GM18870 (cell line): ENCODE measurements around the gene CDKN1C.

ENCODE experiments used
- ATAC-seq: cut with Tn5 transposase; IDR thresholded peaks from one replicate; pipeline ENCODE4 v1.9.1; 2021; ENCODE audit warnings: moderate library complexity; ENCODE audit not compliant: unreplicated experiment

CDKN1C gene

GRCh38 chr11:2870460-2870859, 15.1 kb downstream of the CDKN1C start:
- no peak for ATAC-seq

GRCh38 chr11:2869561-2870427, 15.8 kb downstream of the CDKN1C start:
- no peak for ATAC-seq

DNA sequence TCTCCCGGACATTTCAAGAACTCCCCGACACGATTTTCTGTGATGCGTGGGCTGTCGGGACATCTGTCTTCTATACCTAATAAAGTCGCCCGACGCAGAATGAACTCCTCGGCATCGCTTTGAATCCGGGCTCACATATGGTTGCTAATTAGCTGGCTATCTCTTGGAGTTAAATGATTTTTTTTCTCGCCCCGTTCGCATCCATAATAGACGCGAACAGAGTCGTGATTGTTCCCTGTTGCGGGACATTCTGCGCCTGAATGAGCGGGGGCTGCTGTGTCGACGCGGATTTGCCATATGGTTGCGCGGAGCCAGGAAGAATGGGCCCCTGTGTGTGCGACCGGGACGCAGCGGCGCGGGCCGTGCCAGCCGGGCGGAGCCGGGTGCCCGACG, 16.4 kb downstream of the CDKN1C start:
- ATAC-seq, result no peak

DNA sequence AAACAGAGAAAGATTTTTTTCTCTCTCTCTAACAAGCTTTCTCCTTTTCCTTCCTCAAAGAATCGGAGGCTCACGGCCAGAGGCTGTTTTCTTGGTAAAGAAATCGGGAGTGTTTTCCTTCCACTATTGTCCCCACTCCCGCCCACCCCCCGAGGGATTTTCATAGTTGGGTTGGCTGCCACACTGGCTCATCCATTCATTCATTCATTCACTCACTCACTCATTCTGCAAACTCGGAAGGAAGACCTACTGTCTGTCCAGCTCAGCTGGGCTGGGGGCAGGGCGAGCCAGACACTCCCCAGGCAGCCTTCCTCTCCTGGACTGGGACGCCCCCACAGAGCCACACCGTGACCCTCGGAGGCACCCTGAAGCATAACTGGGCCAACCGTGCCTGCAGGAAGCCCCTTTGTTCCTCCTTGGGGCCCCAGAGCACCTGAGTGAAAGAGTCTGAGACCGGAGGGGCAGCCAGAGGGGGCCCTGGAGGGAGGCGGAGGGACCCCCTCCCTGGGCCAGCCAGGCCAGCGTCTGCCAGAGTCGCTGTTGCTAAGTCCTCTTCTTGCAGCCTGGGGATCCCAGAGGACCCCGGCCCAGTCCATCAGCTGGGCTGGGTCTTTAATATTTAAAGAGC, 17.0 kb downstream of the CDKN1C start:
- ATAC-seq, result no peak

DNA sequence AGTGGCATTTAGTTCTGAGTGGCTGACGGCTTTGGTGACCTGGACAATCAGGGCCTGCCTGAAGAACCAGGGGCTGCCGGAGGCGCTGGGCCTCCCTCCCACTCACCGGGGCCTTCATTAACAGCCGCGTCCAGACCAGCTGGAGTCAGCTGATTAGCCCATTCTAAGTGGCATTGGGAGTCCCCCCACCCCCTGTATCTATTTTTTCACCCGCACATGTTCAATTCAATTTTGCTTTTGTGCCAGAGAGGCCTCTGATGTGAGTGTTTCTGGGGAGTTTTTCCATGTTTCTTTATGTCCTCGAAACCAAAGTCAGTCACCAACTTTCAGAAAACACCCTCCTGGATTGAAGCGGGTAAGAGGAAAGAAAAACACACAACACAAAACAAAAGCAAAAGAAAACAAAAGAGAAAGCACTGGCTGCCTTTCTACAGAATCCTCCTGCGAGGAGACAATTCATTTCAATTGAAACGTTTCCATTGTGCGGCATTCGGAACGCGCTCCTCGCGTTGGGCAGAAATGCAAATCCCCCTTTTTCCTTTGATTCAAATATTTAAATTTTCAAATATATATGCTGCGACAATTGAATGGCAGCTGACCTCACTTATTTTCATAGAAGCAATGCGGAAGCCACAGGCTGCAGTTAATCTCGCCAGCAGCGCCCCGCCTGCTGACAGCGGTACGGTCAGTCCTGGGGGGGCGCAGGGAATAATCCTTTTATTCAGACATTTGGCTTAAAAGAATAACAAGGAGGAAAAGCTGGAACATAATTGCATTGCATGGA, 17.7 kb downstream of the CDKN1C start:
- ATAC-seq, result no peak

DNA sequence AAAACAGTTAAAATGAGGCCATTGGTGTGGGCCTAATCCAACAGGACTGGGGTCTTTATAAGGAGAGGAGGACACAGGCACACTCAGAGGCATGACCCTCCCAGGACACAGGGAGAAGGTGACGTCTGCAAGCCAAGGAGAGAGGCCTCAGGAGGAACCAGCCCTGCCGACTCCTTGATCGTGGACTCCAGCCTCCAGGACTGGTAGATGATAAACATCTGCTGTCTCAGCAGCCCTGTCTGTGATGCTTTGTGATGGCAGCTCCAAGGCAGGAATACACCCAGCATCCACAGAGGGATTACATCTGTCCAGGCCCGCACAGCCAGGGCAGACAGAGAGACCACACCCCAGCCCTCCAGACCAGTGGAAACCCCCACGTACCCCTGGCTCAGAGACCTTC, 18.4 kb downstream of the CDKN1C start:
- no peak for ATAC-seq

- no peak for ATAC-seq
These were observed 19.5 kb downstream of the CDKN1C start for GRCh38 chr11:2865922-2866577.

DNA sequence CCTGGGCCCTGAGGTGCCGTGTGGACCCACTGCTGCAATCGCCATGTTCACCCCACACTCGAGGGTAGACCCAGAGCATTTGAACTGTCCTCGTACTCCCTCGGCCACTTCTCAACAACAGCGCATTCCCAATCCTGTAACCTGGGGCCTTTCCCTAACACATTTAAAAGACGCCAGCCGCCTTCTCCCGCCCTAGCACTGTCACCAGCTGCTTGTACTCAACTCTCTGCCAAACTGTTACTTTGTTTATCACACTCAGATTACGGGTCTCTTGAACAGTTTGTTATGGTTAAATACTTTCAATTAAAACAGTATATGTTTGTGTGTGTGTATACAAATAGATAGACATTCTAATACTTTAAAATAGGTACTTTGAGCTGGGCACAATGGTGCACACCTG, 20.7 kb downstream of the CDKN1C start:
- no peak for ATAC-seq

GRCh38 chr11:2863276-2863618, 22.3 kb downstream of the CDKN1C start:
- ATAC-seq, result no peak

GRCh38 chr11:2862395-2863275, 22.9 kb downstream of the CDKN1C start:
- no peak for ATAC-seq

DNA sequence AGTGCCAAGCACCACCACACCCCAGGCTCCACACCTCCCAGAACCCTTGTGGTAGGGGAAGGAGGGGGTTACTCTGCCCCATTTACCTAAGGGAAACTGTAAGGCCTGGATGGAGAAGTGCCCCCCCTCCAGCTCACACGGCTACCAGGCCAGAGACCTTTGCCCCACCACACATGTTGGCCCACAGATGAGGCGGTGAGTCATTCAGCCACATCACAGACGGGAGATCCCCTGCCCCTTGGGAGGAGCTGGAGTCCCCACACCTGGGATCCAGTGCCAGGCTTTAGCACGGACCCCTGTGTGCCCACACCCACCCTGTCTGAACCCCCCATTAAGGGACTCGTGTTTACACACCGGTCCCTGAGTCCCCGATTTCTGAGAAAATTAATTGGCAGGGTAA, 24.9 kb downstream of the CDKN1C start:
- ATAC-seq, result no peak

DNA sequence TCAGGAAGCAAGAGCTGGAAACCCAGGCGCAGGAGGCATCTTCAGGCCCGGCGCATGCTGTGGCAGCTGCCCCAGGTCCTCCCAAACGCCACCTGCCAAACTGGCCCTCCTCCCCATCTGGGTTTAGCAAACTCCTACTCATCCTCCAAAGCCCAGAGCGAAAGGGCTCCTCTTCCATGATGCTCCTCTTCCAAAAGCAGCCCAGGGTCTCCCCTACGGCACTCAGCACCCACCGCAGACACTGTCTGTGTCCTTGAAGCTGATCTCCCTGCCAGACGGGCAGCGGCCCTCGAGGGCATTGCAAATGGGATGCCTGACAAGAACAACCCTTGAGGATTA, 25.9 kb downstream of the CDKN1C start:
- no peak for ATAC-seq

DNA sequence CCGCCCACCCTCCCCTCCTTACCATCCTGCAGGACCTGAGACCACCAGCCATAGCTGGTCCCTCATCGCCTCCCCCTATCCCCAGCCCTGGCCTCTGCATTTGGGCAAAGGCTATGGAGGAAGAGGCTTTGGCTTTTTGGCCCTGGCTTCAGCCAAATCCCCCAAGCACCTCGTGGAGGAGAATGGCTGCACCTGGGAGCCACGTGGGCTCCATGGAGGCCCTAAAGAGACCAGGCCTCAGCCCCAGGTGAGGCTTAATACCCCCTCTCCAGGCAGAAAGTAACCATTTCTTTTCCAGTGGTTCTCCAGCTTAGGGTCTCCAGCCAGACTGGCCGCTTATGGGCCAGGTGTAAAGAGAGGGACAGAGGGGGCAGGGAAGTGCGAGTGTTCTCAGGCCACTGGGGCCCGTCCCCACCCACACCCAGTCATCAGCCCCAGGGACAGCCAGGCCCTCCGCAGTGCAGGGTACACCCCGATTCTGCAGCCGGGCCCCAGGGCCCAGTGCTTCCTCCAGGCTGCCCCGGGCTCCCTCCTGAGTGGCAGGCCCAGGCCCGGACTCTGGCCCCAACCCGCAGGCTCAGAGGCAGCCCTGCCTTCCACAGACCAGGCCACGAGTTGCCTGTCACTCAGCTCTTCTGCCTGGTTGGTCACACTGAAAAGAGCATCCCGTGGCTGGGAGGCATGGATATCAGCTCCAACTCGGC, 26.4 kb downstream of the CDKN1C start:
- no peak for ATAC-seq

DNA sequence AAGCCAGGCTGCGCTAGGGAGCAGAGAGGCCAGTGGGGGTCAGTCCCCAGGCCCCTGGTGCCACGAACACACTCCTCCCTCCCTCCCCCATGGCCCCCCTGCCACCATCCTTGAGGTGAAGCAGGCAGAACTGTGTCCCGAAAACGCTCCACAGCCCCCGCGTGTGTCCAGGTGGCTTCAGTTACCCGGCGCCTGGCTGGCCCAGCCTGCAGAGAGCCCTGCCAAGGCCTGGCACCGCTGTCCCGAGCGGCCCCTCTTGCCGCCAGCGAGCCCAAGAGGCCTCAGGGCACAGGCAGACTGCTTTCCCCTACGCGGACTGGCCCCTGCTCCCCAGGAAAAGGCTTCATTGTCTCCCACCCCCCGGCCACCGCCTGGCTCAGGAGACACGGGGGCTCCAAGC, 27.7 kb downstream of the CDKN1C start:
- ATAC-seq, result no peak

DNA sequence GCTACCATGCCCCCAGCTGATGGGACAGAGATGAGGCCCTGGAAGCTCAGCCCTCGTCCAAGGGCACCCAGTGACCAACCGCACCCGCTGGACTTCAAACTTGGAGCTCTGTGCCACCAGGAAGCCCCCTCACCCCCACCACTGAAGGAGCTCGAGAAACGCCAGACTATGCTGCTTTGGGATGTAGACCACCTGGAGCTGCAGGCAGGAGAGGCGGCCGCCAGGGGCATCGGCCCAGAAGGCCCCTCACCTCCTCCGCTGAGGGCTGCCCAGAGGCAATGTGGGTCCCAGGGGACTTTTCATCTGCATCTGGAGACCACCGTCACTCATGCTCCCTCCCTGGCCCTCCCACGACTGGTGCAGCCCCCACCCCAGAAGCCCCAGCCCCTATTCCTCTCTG, 28.3 kb downstream of the CDKN1C start:
- ATAC-seq, result no peak

- no peak for ATAC-seq
These were observed 30.4 kb downstream of the CDKN1C start for GRCh38 chr11:2855162-2855561.

DNA sequence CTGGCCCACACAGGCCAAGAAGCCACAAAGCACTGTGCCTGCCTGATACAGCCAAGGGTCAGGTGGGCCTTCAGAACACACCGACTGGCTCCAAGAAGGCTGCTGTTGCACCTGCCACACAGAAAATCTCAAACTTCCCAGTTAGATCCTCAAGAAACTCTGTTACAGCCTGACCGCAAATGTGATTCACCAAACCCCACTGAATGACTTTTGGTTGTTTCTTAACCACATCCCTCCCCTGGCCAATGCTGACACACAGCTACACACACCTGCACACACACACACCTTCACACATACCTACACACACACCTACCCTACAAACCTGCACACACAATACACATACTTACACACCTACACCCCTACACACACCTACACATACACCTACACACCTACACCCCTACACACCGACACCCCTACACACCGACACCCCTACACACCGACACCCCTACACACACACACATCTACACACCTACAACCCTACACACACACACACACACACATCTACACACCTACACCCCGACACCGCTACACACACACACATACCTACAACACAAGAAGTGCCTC, 31.5 kb downstream of the CDKN1C start:
- ATAC-seq, result no peak

GRCh38 chr11:2853401-2853800, 32.2 kb downstream of the CDKN1C start:
- no peak for ATAC-seq

DNA sequence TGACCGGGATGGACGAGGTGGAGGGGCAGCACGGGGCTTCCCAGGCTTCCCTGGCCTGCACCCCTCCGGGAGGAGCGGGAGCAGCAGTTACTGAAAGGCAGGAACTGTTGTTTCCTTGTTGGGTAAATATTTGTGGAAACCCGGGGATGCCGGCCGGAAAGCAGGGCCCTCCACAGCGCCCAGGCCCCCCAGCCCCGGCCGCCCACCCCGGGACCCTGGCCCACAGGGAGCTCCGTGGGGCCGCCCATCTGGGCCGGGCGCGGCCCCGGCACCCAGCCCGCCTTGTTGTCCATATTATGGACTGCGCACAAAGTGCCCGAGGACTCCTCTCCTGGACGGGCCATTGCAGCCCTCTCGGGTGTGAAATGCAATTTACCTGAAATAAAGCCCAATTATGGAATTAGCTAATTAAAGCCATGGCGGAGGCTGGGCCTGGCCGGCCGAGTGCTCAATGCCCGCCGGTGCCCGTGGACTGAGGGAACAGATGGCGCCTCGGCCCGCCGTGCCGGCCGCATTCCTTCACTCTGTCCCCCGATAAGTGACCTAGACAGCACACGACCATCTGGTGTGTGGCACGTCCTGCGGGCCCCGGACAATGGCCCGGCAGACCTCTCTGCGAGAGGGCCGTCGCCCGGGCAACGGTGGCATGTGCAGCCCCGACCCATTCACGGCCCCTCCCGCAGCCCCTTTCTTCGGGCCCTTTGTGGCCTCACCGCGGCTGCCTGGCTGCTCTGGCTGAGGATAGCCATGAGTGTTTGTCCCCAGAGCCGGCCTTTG, 35.4 kb downstream of the CDKN1C start:
- ATAC-seq, result no peak
